Hepatocyte (in vitro differentiated cells): ENCODE measurements around the gene VAV2. TPM values are rescaled to one million over a fixed set of nuclear protein-coding genes. Genes with fewer than 3 reads are reported as not detected.

ENCODE experiments used
- DNase-seq: peaks from one replicate; pipeline ENCODE4 v3.0.0-alpha.2; 2016; ENCODE audit warnings: low spot score
- H2AFZ ChIP-seq: fragments of 200-600 bp; sonication (generic); 2 replicates; pipeline ENCODE4 v1.6.0; 2016; ENCODE audit warnings: antibody characterized with exemption, mild to moderate bottlenecking
- H3K27ac ChIP-seq: fragments of 200-600 bp; sonication (generic); 2 replicates; pipeline ENCODE4 v1.5.1; 2016; ENCODE audit warnings: mild to moderate bottlenecking
- H3K27me3 ChIP-seq: fragments of 200-600 bp; sonication (generic); 2 replicates; pipeline ENCODE4 v1.6.1; 2016
- H3K36me3 ChIP-seq: fragments of 200-600 bp; sonication (generic); replicated peaks from 2 replicates; pipeline ENCODE4 v1.5.1; 2016; ENCODE audit warnings: low read depth; ENCODE audit not compliant: insufficient read depth
- H3K4me1 ChIP-seq: fragments of 200-600 bp; sonication (generic); 2 replicates; pipeline ENCODE4 v1.5.1; 2016; ENCODE audit warnings: mild to moderate bottlenecking, moderate library complexity; ENCODE audit not compliant: insufficient read depth
- H3K4me2 ChIP-seq: fragments of 200-600 bp; sonication (generic); 2 replicates; pipeline ENCODE4 v1.6.0; 2016
- H3K4me3 ChIP-seq: fragments of 200-600 bp; sonication (generic); 2 replicates; pipeline ENCODE4 v1.5.1; 2016; ENCODE audit warnings: mild to moderate bottlenecking
- H3K79me2 ChIP-seq: fragments of 200-600 bp; sonication (generic); 2 replicates; pipeline ENCODE4 v1.6.0; 2017; ENCODE audit warnings: mild to moderate bottlenecking
- H3K9me2 ChIP-seq: fragments of 200-600 bp; sonication (generic); replicated peaks from 2 replicates; pipeline ENCODE4 v1.6.0; 2017; ENCODE audit warnings: mild to moderate bottlenecking; ENCODE audit not compliant: insufficient read depth
- H3K9me3 ChIP-seq: fragments of 200-600 bp; sonication (generic); 2 replicates; pipeline ENCODE4 v1.5.1; 2016; ENCODE audit warnings: low read depth, mild to moderate bottlenecking
- H4K20me1 ChIP-seq: fragments of 200-600 bp; sonication (generic); 2 replicates; pipeline ENCODE4 v1.6.0; 2016; ENCODE audit warnings: mild to moderate bottlenecking; ENCODE audit not compliant: insufficient read depth, poor library complexity, severe bottlenecking
- EZH2 ChIP-seq: fragments of 200-600 bp; sonication (generic); IDR thresholded peaks from 2 replicates; pipeline ENCODE4 v1.6.1; 2016; ENCODE audit warnings: antibody characterized with exemption, mild to moderate bottlenecking, borderline replicate concordance
- EZH2phosphoT487 ChIP-seq: fragments of 200-600 bp; sonication (generic); IDR thresholded peaks from one replicate; pipeline ENCODE4 v1.6.1; 2018; ENCODE audit warnings: antibody characterized with exemption, mild to moderate bottlenecking, low read depth, moderate library complexity; ENCODE audit not compliant: unreplicated experiment, severe bottlenecking
- WGBS: methylation state at CpG from one replicate; pipeline ENCODE4 v1.1.6; 2016; ENCODE audit warnings: low lambda C conversion rate; ENCODE audit errors: missing lambda C conversion rate; 5-methylcytosine and 5-hydroxymethylcytosine counted together
- polyA plus RNA-seq: library from polyadenylated mRNA; unstranded; fragments of >200 nt; fragmentation: Nextera tagmentation; extraction: Ambion mirVana; gene quantifications from 2 replicates; pipeline ENCODE4 v1.2.1, GENCODE V29; 2016
- total RNA-seq: library from RNA; depleted of rRNA; stranded (reverse); fragments of >200 nt; gene quantifications from 2 replicates; pipeline ENCODE4 v1.2.3, GENCODE V29; 2014
- TF ChIP-seq, protein P1 (sequence below): fragments of 200-600 bp; sonication (generic); IDR thresholded peaks from 2 replicates; pipeline ENCODE4 v1.5.1; 2016; ENCODE audit warnings: antibody characterized with exemption, mild to moderate bottlenecking; ENCODE audit not compliant: poor library complexity

VAV2 gene
- total and polyA plus RNA-seq, 2 experiments from 2014 or later = 24.9 to 27.7 TPM

DNA sequence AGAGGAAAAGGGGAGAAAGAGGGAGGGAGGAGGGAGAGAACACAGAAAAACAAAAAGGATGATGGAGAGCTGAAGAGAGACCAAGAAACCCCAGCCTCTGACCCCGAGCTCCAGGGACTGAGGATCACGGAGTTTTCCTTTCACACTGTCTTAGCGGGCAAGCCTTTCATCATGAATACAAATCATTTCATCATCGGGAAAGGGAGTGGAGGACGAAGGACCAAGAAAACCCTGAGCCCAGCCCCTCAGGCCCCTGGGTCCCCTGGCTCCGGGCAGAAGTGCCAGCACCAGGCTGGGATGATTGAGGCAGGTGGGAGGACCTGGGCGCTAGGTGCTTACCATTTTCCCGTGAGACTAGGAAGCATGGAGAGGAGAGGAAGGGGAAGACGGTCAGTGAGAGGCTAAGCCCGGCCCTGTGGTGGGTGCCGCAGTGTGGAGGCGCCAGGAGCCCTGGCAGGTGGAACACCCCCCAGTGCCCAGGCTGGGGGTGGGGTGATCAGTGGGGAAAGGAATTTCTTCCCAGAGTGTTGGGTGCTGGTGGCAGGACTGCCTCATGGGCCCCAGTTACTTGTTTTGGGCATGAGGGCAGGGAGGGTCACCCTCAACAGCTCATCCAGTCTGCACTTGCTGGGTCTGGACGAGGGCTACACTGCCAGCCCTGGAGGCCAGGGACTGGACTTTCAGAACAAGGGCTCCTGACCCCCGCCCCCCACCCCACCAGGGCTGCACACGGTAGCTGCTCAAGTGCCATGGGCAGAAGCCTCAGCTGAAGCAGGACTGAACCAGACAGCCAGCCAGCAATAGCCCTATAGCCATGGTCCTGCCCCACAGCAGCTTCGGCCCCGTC, 205.0 kb downstream of the VAV2 start:
- Histone ChIP-seq H3K4me3 (no peak overlapping the region), H3K79me2 (no peaks in the 10 kb centered on the region), H2AFZ (no peak overlapping the region), H3K27ac (no peak overlapping the region), H3K9me2 (no peaks in the 10 kb centered on the region), H3K27me3 (no peaks in the 10 kb centered on the region), H3K9me3 (no peaks in the 10 kb centered on the region), H4K20me1 (no peaks in the 10 kb centered on the region), H3K4me2 (no peak overlapping the region), H3K4me1 (peaks cover 4% of the 10 kb centered on the region), H3K36me3 (no peaks in the 10 kb centered on the region)
- whole genome bisulfite sequencing = 94% methylated on average over 14 of the region's 17 CpGs
- no peak for DNase-seq
- no peak for TF ChIP-seq EZH2
- no peak for TF ChIP-seq EZH2phosphoT487
- TF ChIP-seq, protein P1, sequence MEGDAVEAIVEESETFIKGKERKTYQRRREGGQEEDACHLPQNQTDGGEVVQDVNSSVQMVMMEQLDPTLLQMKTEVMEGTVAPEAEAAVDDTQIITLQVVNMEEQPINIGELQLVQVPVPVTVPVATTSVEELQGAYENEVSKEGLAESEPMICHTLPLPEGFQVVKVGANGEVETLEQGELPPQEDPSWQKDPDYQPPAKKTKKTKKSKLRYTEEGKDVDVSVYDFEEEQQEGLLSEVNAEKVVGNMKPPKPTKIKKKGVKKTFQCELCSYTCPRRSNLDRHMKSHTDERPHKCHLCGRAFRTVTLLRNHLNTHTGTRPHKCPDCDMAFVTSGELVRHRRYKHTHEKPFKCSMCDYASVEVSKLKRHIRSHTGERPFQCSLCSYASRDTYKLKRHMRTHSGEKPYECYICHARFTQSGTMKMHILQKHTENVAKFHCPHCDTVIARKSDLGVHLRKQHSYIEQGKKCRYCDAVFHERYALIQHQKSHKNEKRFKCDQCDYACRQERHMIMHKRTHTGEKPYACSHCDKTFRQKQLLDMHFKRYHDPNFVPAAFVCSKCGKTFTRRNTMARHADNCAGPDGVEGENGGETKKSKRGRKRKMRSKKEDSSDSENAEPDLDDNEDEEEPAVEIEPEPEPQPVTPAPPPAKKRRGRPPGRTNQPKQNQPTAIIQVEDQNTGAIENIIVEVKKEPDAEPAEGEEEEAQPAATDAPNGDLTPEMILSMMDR = no peak

DNA sequence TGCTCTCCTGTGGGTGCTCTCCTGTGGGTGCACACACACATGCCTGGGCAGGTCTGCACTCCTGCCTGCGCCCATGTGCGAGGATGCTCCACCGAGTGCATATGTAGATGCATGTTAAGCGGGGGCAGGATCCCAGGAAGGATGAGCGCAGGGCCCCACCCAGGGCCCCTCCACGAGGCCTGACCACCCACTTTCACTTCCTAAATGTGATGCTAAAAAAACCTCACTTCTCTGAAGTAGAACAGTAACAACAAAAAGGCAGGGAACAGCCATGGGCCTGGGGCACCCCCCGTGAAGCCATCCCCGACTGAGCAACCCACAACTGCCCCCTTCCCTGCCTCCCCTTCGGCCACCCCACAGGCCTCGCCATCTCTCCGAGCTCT, 205.8 kb downstream of the VAV2 start:
- no peak for TF ChIP-seq EZH2phosphoT487
- Histone ChIP-seq H3K9me2 (no peaks in the 10 kb centered on the region), H3K4me1 (peaks cover 4% of the 10 kb centered on the region), H2AFZ (no peak overlapping the region), H3K9me3 (no peaks in the 10 kb centered on the region), H3K27me3 (no peaks in the 10 kb centered on the region), H3K27ac (no peak overlapping the region), H3K36me3 (no peaks in the 10 kb centered on the region), H3K4me3 (no peak overlapping the region), H3K4me2 (no peak overlapping the region), H3K79me2 (no peaks in the 10 kb centered on the region), H4K20me1 (no peaks in the 10 kb centered on the region)
- WGBS = 97% methylated on average over 10 of the region's 11 CpGs
- DNase-seq = no peak

DNA sequence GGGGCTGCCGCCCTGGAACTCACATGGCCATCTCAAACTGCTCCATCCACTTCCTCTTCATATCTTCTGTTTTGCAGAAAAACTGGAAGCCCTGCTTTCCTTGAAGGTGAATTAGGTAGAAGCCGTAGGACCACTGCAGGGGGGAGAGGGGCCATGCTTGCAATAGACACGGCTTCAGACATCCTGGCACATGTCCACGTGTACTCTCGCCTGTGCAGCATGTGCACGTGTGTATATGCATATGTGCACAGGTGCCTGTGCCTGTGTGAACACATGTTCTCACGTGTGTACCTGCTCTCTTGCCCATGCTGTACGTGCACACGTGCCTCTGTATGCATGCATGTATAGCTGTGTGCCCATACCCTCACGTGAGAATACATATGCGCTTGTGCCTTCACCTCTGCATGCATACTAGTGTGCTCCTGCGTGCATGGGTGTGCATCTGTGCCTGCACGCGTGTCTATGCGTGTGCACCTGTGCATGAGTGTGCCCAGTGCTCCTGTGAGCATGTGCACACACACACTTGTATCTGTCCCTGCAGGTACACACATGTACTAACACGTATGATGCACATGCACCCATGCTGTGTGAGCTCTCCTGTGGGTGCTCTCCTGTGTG, 206.3 kb downstream of the VAV2 start:
- no peak overlapping the region for H3K27ac ChIP-seq
- H3K36me3 ChIP-seq = no peaks in the 10 kb centered on the region

More for the DNA sequence above, 206.3 kb downstream of the VAV2 start:
- no peak overlapping the region for H3K4me3 ChIP-seq
- H3K4me2 ChIP-seq = no peak overlapping the region
- no peaks in the 10 kb centered on the region for H3K9me3 ChIP-seq
- TF ChIP-seq EZH2phosphoT487 (no peak), EZH2 (no peak)
- TF ChIP-seq, protein P1 = no peak
- no peak overlapping the region for H2AFZ ChIP-seq
- peaks cover 4% of the 10 kb centered on the region for H3K4me1 ChIP-seq
- no peaks in the 10 kb centered on the region for H3K79me2 ChIP-seq
- H4K20me1 ChIP-seq = no peaks in the 10 kb centered on the region
- no peaks in the 10 kb centered on the region for H3K9me2 ChIP-seq
- no peaks in the 10 kb centered on the region for H3K27me3 ChIP-seq
- WGBS = 98% methylated on average over 16 of the region's 16 CpGs
- DNase-seq = no peak
